Pulmonary artery endothelial cell (primary cell): ENCODE results near the gene TEX50. TPM values are rescaled to one million over a fixed set of nuclear protein-coding genes. Genes with fewer than 3 reads are reported as not detected.
A peak's percentile ranks its signal among the peaks of the same experiment; 100 is the strongest.
"Not testable (repeated sequence)": the region's sequence is repeated elsewhere in the genome, so short reads cannot be mapped to it uniquely, and the experiment has no call there.

Experiments
- DNase-seq: peaks from one replicate; pipeline ENCODE4 v3.0.0-alpha.2; 2011; ENCODE audit warnings: low read depth, low spot score
- total RNA-seq: library from RNA; depleted of rRNA; stranded (reverse); fragments of >200 nt; gene quantifications from 2 replicates; pipeline ENCODE4 v1.2.3, GENCODE V29; 2014

Gene TEX50, protein sequence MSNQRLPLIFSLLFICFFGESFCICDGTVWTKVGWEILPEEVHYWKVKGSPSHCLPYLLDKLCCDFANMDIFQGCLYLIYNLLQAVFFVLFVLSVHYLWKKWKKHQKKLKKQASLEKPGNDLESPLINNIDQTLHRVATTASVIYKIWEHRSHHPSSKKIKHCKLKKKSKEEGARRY
- not detected in 2 replicates for total RNA-seq

DNA sequence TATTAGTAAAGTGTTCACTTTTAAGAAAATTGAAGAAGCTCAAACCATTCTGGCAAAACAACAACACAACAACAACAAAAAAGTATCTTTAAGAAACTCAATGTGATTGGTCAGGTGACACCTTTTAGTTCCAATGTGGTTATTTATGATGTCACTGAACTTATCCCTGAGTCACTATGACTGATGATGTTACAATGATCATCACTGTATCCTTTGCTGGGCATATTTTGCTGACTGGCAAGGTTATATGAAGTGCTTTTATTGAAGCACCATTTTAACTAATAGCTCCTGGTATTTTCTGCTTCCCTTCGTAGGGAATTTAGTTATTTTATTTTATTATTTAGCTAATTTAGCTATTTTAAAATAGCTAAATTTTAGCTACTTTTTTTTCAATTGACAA, at the start of gene TEX50:
TSS of gene TEX50 (plus strand) at position 223 of the 400 bp plus-strand sequence. CDS start 184 bp downstream, outside the sequence.
- no peak for DNase-seq

DNA sequence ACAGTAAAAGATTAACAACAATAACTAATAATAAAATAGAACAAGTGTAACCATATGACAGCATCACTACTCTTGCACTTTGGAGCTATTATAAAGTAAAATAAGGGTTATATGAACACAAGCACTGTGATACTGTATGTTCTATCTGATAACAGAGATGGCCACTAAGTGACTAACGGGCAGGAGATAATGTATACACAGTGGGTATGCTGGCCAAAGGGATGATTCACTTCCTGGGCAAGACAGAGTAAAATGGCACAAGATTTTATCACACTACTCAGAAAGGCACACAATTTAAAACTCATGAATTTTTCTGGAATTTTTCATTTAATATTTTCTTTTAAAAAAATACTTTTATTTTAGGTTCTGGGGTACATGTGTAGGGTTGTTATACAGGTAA, 44.6 kb upstream of the TEX50 start:
- no peak for DNase-seq

DNA sequence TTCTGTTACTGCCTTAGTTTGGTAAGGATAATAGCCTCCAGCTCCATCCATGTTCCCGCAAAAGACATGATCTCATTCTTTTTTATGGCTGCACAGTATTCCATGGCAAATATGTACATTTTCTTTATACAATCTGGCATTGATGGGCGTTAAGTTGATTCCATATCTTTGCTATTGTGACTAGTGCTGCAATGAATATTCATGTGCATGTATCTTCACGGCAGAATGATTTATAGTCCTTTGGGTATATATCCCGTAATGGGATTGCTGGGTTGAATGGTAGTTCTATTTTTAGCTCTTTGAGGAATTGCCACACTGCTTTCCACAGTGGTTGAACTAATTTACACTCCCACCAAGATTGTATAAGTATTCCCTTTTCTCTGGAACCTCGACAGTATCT, 44.0 kb upstream of the TEX50 start:
- DNase-seq, result not testable (repeated sequence)

DNA sequence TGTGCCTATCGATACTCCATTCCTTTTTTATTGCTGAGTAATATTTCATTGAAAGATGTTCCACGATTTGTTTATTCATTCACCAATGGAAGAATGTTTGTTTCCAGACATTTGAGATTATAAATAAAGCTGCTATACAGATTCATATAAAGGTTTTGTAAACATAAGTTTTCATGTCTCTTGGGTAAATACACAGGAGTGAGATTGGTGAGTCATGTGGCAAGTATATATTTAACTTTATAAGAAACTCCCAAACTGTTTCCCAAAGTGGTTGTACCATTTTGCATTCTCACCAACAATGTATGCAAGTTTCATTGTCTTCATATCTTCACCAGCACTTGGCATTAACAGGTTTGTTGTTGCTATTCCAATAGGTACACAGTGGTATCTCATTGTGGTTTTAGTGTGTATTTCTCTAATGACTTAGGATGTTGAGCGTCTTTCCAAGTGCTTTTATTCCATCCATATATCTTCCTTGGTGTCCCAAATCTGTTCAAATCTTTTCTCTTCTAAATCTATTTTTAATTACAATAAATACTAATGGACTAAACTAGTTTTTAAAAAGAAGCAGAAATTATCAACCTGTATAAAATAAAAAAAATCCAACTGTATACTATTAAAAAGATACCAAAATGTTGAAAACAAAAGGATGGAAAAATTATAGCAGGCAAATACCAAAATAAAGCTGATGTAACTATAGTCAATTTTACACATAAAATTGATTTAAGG, 38.9 kb upstream of the TEX50 start:
- DNase-seq, result no peak

DNA sequence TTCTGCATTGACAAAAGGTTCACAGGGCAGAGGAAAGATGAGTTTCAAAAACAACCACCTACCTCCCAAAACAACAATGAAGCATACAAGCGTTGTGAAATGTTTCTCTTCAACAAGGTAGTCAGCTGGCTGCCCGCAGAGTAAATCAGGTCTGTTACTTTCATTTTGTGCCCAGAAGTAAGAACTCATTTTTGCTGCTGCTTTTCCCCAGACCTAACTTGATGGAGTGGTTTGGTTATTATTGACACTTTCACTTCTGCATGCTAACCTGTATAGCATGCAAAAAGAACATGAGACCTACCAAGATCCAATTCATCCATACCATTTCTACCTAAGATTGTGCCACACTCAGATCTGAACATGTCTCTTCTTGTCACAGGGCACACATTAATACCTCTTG, 33.5 kb upstream of the TEX50 start:
- no peak for DNase-seq

DNA sequence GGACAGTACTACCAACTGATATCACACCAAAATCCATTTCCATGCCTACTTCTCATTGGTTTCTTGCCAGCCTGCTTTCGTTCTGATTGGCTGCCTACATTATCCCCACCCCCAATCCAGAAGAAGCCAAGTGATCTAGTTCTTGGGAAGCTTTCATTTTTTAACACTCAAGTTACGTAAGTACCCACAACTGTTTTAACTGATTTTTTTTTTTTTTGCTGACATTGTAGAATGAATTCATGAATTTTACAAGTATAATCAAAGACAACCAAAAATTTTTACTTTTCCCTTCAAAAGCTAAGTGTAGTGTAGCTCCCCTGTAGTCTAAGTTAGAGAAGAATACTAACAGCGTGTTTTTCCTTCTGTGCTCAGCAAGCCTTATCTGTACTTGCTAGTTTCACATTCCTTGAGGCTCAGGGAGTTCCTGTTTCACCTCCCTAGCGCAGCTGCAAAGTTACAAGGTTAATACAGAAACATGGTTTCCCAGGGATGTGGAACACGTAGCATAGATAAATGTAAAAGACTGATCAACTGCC, 32.0 kb upstream of the TEX50 start, which contains the start of gene SLC9C2:
TSS of gene SLC9C2 (minus strand) at position 17 of the 536 bp plus-strand sequence. CDS start 1,296 bp downstream, outside the sequence.
- peak; percentile 53 for DNase-seq

DNA sequence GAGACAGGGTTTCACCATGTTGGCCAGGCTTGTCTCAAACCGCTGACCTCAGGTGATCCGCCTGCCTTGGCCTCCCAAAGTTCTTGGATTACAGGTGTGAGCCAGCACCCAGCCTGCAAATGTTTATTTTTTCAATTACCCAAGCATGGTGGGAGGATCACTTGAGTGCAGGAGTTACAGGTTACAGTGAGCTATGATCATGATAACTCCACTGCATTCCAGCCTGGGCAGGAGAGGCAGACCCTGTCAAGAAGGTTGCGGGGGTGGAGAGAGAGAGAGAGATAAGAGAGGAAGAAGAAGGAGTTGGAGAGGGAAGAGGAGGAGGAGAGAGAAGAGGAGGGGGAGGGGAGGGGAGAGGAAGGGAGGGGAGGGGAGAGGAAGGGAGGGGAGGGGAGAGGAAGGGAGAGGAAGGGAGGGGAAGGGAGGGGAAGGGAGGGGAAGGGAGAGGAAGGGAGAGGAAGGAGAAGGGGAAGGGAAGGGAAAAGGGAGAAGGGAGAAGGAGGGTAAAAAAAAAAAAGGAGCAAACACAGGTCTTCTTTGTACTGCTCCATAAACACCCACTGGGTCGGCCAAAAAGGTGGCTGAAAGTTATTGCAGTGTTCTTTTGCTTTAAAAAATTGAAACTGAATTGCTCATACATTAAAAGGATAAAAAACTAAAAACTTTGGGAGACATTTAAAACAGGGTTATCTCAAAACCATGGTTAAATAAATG, 26.5 kb upstream of the TEX50 start:
- DNase-seq, result no peak

DNA sequence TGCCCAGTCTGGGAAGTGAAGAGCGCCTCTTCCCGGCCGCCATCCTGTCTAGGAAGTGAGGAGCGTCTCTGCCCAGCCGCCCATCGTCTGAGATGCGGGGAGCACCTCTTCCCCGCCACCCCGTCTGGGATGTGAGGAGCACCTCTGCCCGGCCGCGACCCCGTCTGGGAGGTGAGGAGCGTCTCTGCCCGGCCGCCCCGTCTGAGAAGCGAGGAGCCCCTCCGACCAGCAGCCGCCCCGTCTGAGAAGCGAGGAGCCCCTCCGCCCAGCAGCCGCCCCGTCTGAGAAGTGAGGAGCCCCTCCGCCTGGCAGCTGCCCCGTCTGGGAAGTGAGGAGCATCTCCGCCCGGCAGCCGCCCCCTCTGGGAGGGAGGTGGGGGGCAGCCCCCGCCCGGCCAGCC, 22.1 kb upstream of the TEX50 start:
- DNase-seq, result not testable (repeated sequence)

DNA sequence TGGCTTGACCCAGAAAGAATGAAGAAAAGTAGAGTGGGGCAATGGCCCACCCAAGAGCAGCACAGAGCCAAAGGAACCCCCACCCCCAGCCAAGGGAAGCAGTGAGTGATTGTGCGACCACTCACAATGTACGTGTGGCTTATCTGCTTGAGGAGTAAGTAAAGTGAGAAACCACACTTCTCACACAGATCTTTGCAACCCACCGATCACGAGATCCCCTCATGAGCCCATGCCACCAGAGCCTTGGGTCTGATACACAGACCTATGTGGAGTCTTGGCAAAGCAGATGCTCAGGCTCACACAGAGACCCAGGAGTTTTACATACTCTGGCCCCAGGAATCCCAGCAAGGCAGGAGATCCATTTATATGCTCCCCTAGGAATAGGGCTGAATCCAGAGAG, 18.3 kb upstream of the TEX50 start:
- DNase-seq, result no peak

DNA sequence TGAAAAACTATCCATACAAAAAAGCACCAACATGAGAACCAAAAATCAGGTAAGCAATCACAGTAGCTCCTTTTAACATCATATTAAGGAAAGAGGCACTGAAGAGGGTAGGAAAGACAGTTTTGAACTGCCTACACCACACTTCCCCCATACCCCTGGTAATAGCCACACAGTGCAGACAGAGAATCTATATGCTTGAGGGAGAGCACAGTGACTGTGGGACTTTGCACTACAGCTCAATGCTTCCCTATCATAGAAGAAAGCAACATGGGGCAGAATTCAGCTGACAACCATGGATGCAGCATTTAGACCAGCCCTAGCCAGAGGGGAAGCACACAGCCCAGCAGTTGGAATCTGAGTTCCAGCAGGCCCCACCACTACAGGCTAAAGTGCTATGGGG, 7.9 kb upstream of the TEX50 start:
- no peak for DNase-seq

DNA sequence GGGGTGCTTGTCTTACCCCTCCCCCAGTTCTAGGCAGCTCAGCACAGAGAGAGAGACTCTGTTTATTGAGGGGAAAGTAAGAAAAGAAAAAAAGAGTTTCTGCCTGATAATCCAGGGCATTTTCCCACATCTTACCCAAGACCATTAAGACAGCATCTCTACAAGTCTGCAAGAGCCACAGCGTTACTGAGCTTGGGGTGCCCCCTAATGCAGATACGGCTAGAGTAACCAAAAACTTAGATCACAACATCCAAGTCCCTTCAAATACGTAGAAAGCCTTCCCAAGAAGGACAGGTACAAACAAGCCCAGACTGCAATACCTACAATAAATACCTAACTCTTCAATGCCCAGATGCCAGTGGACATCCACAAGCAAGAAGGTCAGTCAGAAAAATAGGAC, 6.2 kb upstream of the TEX50 start:
- DNase-seq, result no peak

DNA sequence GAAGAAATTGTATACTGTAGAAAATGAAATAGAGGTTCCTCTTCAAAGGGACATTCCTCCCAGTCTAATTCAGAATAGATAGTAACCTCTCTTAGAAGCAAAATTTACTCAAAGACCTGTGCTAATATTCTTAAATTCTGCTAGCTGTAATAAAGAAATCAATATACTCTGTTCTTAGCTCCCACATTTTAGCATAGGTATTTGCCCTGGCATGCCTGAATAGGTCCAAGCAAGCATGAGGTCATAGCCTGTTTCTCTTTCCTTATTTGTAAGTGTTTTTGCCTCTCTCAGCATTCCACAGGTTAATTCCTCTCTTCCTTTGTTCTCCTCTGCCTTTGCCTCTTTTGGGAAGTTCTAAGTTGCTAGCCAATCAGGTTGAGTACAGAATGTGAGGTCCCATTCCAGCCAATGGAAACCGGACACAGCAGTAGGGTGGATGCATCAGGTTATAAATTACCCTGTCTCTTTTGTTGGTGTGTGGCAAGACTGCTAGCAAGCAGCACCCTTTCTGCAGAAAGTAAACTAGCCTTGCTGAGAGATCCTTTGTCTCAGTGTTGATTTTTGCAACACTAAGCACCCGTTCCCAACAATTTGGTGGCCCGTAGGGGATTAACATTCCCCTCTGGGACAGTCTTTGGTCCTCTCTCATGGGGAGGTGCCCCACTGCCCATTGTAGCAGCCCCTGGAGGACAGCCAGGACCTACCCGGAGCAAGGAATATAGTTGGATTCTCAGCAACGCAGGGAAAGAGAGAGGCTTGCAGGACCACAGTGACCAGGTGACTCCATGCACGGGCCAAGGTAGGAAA, 2.3 kb downstream of the TEX50 start:
- not testable (repeated sequence) for DNase-seq

DNA sequence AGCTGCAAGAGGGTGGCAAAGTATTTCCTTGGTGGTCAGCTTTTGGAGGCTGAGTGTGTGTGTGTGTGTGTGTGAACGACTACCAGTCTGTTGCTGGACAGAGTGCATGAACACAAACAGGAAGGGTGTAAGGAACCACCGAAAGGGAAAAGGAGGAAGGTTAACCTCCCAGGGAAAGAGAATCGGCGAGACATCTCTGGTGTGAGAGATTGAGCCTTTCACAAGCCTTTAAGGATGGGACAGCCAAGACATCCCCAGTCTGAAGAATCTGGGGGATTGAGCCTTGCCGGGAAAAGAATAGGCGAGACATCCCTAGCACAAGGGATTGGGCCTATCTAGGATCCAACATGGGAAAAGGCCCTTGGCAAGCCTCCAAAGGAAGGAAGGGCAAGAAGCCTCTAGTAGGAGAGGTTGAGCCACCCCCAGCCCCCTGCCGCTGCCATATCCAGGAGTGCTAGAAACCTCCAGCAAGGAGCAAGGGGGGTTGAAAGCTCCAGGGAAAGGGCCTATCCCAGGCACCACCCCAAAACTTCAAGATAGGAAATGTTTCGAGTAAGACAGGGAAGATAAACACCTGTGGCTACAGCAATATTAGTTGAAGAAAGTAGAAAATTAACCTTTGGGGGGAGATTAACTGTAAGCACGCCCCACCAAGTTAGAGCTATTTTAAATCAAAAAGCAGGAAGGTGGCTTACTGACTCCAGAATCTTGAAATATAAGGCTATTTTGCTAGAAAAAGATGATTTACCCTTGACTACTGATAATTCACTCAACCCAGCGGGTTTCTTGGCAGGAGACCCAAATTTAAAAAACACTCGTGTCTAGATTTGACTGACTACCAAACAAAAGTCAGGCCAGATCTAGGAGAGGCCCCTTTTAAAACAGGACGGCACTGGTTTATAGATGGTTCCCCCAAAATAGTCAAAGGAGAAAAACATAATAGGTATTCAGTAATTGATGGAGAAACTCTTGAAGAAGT, 3.2 kb downstream of the TEX50 start:
- DNase-seq, result no peak

DNA sequence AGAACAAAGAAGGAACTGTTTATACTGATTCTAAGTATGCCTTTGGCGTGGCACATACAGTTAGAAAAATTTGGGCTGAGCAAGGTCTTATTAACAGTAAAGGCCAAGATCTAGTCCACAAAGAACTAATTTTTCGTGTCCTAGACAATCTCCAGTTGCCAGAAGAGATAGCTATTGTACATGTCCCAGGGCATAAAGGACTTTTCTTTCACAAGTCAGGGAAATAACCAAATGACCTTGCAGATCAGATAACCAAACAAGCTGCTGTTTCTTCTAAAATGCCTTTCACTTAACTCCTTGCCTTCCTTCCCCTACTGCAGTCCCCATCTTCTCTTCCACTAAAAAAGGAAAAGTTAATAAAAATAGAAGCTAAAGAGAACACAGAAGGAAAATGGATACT, 4.0 kb downstream of the TEX50 start:
- no peak for DNase-seq

DNA sequence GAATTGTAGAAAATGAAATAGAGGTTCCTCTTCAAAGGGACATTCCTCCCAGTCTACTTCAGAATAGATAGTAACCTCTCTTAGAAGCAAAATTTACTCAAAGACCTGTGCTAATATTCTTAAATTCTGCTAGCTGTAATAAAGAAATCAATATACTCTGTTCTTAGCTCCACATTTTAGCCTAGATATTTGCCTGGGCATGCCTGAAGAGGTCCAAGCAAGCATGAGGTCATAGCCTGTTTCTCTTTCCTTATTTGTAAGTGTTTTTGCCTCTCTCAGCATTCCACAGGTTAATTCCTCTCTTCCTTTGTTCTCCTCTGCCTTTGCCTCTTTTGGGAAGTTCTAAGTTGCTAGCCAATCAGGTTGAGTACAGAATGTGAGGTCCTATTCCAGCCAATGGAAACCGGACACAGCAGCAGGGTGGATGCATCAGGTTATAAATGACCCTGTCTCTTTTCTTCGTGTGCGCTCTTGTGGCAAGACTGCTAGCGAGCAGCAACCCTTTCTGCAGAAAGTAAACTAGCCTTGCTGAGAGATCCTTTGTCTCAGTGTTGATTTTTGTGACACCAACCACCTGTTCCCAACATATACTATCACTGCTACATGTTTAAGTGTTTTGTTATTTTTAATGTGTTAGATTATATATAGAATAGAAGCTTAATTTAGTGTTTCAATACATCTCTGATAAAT, 7.5 kb downstream of the TEX50 start:
- not testable (repeated sequence) for DNase-seq

DNA sequence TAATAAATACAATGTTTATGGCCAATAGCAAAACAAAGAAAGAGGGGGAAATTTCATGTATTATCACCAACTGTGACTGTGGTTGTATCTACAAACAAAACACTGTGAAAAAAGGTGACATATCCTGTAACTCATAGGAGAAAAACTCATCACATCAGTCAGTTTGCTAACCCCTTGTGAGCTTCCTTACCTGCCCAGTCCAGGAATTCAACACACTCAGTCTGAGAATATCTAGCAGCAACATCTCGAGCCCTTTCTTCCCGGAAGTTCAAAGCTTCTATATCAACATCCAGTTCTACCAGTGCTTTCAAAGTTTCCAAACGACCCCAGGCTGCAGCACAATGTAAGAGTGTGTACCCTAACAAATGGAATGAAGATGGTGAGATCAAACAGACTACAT, 11.5 kb downstream of the TEX50 start:
- no peak for DNase-seq

DNA sequence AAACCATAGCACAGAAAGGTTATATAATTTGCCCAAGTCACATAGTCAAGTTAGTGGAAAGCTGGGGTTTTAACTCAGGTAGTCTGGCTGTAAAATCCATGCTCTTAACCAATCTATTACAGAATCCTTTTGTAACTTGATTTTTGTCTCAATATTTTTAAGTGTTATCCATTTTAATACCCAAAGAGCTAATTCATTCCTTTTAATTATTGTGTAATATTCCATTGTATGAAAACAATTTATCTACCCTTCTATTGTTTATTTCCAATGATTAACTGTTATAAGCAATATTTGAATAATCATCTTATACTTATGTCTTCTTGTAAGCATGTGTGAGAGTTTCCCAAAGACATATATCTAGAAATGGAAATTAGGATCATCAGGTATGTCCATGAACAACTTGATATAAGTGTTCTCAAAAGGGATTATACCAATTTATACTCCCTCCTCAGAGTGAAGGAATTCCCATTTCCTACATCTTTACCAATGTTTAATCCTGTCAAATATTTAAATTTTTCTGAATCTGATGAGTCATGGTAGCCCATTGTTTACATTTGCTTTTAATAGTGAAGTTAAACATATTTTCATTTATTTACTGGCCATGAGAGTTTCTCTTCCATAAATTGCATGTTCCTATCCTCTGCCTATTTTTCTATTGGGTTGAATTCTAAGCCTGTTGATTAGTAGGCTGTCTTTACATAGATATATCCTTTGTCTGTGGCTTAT, 13.9 kb downstream of the TEX50 start:
- DNase-seq, result no peak

DNA sequence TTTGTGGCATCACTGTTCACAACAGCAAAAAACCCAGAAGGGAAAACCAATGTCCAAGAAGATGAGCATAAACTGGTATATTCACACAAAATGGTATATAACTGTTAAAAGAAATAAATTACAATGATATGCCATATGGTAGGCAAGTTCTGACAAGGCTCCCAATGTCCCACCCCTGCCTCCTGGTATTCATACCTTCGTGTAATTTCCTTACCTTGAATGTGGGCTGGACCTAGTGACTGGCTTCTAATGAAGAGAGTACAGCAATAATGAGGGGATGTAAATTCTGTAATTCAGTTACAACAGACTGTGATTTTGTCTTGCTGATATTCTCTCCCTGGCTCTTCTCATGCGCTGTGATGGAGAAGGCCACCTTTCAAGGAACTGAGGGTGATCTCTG, 25.2 kb downstream of the TEX50 start:
- DNase-seq, result no peak

DNA sequence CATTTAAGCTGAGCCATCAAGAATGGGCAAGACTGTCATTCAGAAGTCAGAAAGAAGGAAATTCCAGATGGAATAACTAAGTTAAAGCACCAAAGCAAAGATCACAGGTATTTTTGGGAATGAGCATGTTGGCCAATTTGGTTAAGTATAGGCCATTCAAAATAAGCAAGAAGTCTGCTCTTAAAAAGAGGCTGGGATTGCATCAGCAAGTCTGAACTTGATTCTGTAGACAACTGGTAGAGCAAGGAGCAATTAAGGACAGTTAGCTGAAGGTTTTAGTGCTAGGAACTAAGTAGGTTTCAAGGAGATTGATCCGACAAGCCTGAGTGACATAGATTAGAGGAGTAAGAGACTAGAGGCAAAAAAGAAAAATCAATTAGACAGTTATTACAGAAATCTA, 26.1 kb downstream of the TEX50 start:
- no peak for DNase-seq
